Activated T-helper 1 cell treated with anti-CD3 and anti-CD28 coated beads, Interleukin-12 subunit alpha, Interleukin-12 subunit beta, Interleukin-2, Interleukin-4 antibody, amounts not matched to agents 30 ng/mL and 10 ng/mL and 1 ng/mL, durations not matched to agents 14 hours and 24 hours and 36 hours (primary cell): ENCODE measurements around the gene HHATL. TPM values are rescaled to one million over a fixed set of nuclear protein-coding genes. Genes with fewer than 3 reads are reported as not detected.

Experiments used
- DNase-seq: peaks from one replicate; pipeline ENCODE4 v3.0.0; 2021; ENCODE audit warnings: low spot score
- H3K27ac Mint-ChIP-seq: one replicate; pipeline ENCODE4 v1.8.0; 2021; ENCODE audit warnings: mild to moderate bottlenecking, mixed read lengths
- H3K27me3 Mint-ChIP-seq: one replicate; pipeline ENCODE4 v1.8.0; 2022; ENCODE audit warnings: mild to moderate bottlenecking, moderate library complexity, mixed read lengths; ENCODE audit not compliant: insufficient read depth
- H3K36me3 Mint-ChIP-seq: one replicate; pipeline ENCODE4 v1.8.0; 2021; ENCODE audit warnings: low read depth, mixed read lengths
- H3K4me1 Mint-ChIP-seq: one replicate; pipeline ENCODE4 v1.8.0; 2021; ENCODE audit warnings: low read depth, mixed read lengths
- H3K4me3 Mint-ChIP-seq: one replicate; pipeline ENCODE4 v1.8.0; 2021; ENCODE audit warnings: mild to moderate bottlenecking, moderate library complexity, mixed read lengths
- H3K9me3 Mint-ChIP-seq: one replicate; pipeline ENCODE4 v1.8.0; 2021; ENCODE audit warnings: mixed read lengths
- intact Hi-C: fragments of 100-400 bp; cut with micrococcal nuclease; formaldehyde crosslinking; loops from one replicate; pipeline ENCODE4 v1.15.1; 2024
- total RNA-seq: library from RNA; stranded (reverse); gene quantifications from 2 replicates; pipeline ENCODE4 v1.2.3, GENCODE V29; 2022

The HHATL gene
- total RNA-seq, 1 donor from 2014 or later = not detected

- intact Hi-C loops = no loop called here
- no peak overlapping the region for H3K4me3 Mint-ChIP-seq
- no peak for DNase-seq
Observed at GRCh38 chr3:42663581-42664437, 38.8 kb downstream of the HHATL start.

GRCh38 chr3:42662813-42663535 is 39.6 kb downstream of the HHATL start:
- peaks cover 2% of the 10 kb centered on the region for H3K36me3 Mint-ChIP-seq
- no peaks in the 10 kb centered on the region for H3K9me3 Mint-ChIP-seq
- no peak for DNase-seq
- H3K27ac Mint-ChIP-seq = no peak overlapping the region
- H3K4me1 Mint-ChIP-seq = no peaks in the 10 kb centered on the region
- intact Hi-C loops = no loop called here
- peaks cover 1% of the 10 kb centered on the region for H3K27me3 Mint-ChIP-seq
- no peak overlapping the region for H3K4me3 Mint-ChIP-seq

More at GRCh38 chr3:42663581-42664437, 38.8 kb downstream of the HHATL start:
- Mint-ChIP-seq H3K36me3 (peaks cover 2% of the 10 kb centered on the region), H3K4me1 (no peaks in the 10 kb centered on the region), H3K27me3 (peaks cover 1% of the 10 kb centered on the region), H3K27ac (no peak overlapping the region), H3K9me3 (no peaks in the 10 kb centered on the region)

GRCh38 chr3:42662037-42662812 is 40.4 kb downstream of the HHATL start:
- intact Hi-C loops = no loop called here
- Mint-ChIP-seq H3K27me3 (peaks cover 1% of the 10 kb centered on the region), H3K36me3 (peaks cover 2% of the 10 kb centered on the region), H3K4me1 (no peaks in the 10 kb centered on the region), H3K4me3 (no peak overlapping the region), H3K27ac (no peak overlapping the region), H3K9me3 (no peaks in the 10 kb centered on the region)
- DNase-seq = no peak

- no peak overlapping the region for H3K27ac Mint-ChIP-seq
- no peak for DNase-seq
- no peaks in the 10 kb centered on the region for H3K4me1 Mint-ChIP-seq
- H3K36me3 Mint-ChIP-seq = peaks cover 2% of the 10 kb centered on the region
- peaks cover 1% of the 10 kb centered on the region for H3K27me3 Mint-ChIP-seq
- no peak overlapping the region for H3K4me3 Mint-ChIP-seq
- intact Hi-C loops = loop anchor here (1.0 kb wide), 1 partner anchor 83 kb away; no protein-coding TSS in a partner anchor
- no peaks in the 10 kb centered on the region for H3K9me3 Mint-ChIP-seq
Observed at GRCh38 chr3:42661593-42662022, 41.0 kb downstream of the HHATL start.

- H3K27me3 Mint-ChIP-seq = peaks cover 3% of the 10 kb centered on the region
- intact Hi-C loops = loop anchor here (1.0 kb wide), 1 partner anchor 83 kb away; no protein-coding TSS in a partner anchor
- no peaks in the 10 kb centered on the region for H3K4me1 Mint-ChIP-seq
- H3K9me3 Mint-ChIP-seq = no peaks in the 10 kb centered on the region
- DNase-seq = no peak
- H3K4me3 Mint-ChIP-seq = no peak overlapping the region
- no peak overlapping the region for H3K27ac Mint-ChIP-seq
- peaks cover 2% of the 10 kb centered on the region for H3K36me3 Mint-ChIP-seq
Observed at GRCh38 chr3:42660898-42661297, 41.7 kb downstream of the HHATL start.

- H3K27ac Mint-ChIP-seq = no peak overlapping the region
- no peak for DNase-seq
- H3K9me3 Mint-ChIP-seq = no peaks in the 10 kb centered on the region
- no peaks in the 10 kb centered on the region for H3K4me1 Mint-ChIP-seq
- peaks cover 3% of the 10 kb centered on the region for H3K27me3 Mint-ChIP-seq
- peaks cover 2% of the 10 kb centered on the region for H3K36me3 Mint-ChIP-seq
- H3K4me3 Mint-ChIP-seq = no peak overlapping the region
- intact Hi-C loops = no loop called here
Observed at GRCh38 chr3:42660131-42660715, 42.4 kb downstream of the HHATL start.

- intact Hi-C loops = no loop called here
- Mint-ChIP-seq H3K4me3 (no peak overlapping the region), H3K9me3 (no peaks in the 10 kb centered on the region), H3K27ac (no peak overlapping the region), H3K27me3 (peaks cover 3% of the 10 kb centered on the region), H3K4me1 (no peaks in the 10 kb centered on the region), H3K36me3 (peaks cover 2% of the 10 kb centered on the region)
- DNase-seq = no peak
Observed at GRCh38 chr3:42659451-42660130, 43.0 kb downstream of the HHATL start.

GRCh38 chr3:42658771-42659390 is 43.7 kb downstream of the HHATL start:
- H3K9me3 Mint-ChIP-seq = no peaks in the 10 kb centered on the region
- intact Hi-C loops = no loop called here
- peaks cover 3% of the 10 kb centered on the region for H3K27me3 Mint-ChIP-seq

GRCh38 chr3:42658091-42658770 is 44.4 kb downstream of the HHATL start:
- intact Hi-C loops = no loop called here
- Mint-ChIP-seq H3K27me3 (peaks cover 6% of the 10 kb centered on the region), H3K4me3 (no peak overlapping the region), H3K9me3 (no peaks in the 10 kb centered on the region), H3K27ac (no peak overlapping the region), H3K36me3 (peaks cover 2% of the 10 kb centered on the region), H3K4me1 (peaks cover 6% of the 10 kb centered on the region)
- no peak for DNase-seq

More at GRCh38 chr3:42658771-42659390, 43.7 kb downstream of the HHATL start:
- Mint-ChIP-seq H3K4me1 (no peaks in the 10 kb centered on the region), H3K36me3 (peaks cover 2% of the 10 kb centered on the region), H3K4me3 (no peak overlapping the region), H3K27ac (no peak overlapping the region)
- no peak for DNase-seq

- Mint-ChIP-seq H3K27ac (no peak overlapping the region), H3K4me3 (no peak overlapping the region), H3K27me3 (peaks cover 6% of the 10 kb centered on the region), H3K36me3 (peaks cover 2% of the 10 kb centered on the region), H3K4me1 (peaks cover 11% of the 10 kb centered on the region), H3K9me3 (no peaks in the 10 kb centered on the region)
- intact Hi-C loops = no loop called here
- DNase-seq = no peak
Observed at GRCh38 chr3:42657675-42658074, 44.9 kb downstream of the HHATL start.
